ENCODE measurements around the gene TMEM164. TPM values are rescaled to one million over a fixed set of nuclear protein-coding genes. Genes with fewer than 3 reads are reported as not detected.
"Not testable (repeated sequence)": the region's sequence is repeated elsewhere in the genome, so short reads cannot be mapped to it uniquely, and the experiment has no call there.

Gene TMEM164
- total and polyA plus RNA-seq, 11 donors = 14.4 to 117 (median 50.3) TPM

DNA sequence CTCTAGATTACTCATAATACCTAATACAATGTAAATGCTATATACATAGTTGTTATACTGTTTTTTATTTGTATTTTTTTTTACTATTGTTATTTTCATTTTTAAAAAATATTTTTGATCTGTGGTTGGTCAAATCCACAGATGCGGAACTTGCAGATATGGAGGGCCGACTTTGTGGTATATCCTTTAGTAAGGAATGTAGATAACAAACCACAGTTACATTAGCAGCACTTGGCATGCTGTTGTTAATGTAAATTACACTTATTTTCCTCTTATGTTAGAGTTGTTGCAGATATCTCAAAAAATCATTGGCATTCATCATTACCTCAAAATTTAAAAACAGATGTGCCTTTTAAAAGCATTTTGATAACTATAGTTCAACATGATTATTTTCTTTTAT is 151.0 kb downstream of the TMEM164 start:
- intact Hi-C loops (cut with DNase I) = loop anchor here in 1 of 10 donors (5.0 kb wide), 1 partner anchor 152 kb away; the partner anchor contains the start of gene TMEM164
- TF ChIP-seq, protein P1, sequence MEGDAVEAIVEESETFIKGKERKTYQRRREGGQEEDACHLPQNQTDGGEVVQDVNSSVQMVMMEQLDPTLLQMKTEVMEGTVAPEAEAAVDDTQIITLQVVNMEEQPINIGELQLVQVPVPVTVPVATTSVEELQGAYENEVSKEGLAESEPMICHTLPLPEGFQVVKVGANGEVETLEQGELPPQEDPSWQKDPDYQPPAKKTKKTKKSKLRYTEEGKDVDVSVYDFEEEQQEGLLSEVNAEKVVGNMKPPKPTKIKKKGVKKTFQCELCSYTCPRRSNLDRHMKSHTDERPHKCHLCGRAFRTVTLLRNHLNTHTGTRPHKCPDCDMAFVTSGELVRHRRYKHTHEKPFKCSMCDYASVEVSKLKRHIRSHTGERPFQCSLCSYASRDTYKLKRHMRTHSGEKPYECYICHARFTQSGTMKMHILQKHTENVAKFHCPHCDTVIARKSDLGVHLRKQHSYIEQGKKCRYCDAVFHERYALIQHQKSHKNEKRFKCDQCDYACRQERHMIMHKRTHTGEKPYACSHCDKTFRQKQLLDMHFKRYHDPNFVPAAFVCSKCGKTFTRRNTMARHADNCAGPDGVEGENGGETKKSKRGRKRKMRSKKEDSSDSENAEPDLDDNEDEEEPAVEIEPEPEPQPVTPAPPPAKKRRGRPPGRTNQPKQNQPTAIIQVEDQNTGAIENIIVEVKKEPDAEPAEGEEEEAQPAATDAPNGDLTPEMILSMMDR (IDR thresholded peaks at IDR 0.05) = no peak
- TF ChIP-seq POLR2A (IDR thresholded peaks at IDR 0.05) = no peak
- ATAC-seq (no peak), DNase-seq (no peak)
- Histone ChIP-seq H3K36me3 (peaks cover 0 to 14% (median 0%) of the 10 kb centered on the region in 9 donors), H3K27ac (no peak overlapping the region), H3K9me3 (no peaks in the 10 kb centered on the region), H3K4me1 (peaks cover 0 to 4% (median 0%) of the 10 kb centered on the region in 12 donors), H3K4me3 (no peak overlapping the region), H3K27me3 (no peaks in the 10 kb centered on the region)
- 68 to 74% (median 70%) methylated on average over 2 of the region's 2 CpGs for WGBS, 4 donors

DNA sequence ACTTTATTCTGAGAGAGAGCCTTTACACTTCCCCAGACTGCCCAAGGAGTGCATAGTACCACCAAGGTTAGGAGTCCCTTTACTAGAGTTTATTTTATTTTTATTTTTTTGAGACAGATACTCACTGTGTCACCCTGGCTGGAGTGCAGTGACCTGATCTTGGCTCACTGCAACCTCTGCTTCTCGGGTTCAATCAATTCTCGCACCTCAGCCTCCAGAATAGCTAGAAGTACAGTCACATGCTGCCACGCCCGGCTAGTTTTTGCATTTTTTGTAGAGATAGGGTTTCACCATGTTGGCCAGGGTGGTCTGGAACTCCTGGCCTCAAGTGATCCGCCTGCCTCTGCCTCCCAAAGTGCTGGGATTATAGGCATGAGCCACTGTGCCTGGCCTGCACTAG is 151.4 kb downstream of the TMEM164 start:
- H3K27ac ChIP-seq, H3K4me3 ChIP-seq, ATAC-seq, H3K9me3 ChIP-seq, H3K4me1 ChIP-seq, DNase-seq, H3K27me3 ChIP-seq: not testable (repeated sequence)
- peaks cover 0 to 14% (median 0%) of the 10 kb centered on the region in 9 donors for H3K36me3 ChIP-seq
- intact Hi-C loops (cut with DNase I) = loop anchor here in 1 of 10 donors (5.0 kb wide), 1 partner anchor 152 kb away; the partner anchor contains the start of gene TMEM164
- WGBS, 4 donors = 58 to 71% (median 68%) methylated on average over 5 of the region's 5 CpGs

DNA sequence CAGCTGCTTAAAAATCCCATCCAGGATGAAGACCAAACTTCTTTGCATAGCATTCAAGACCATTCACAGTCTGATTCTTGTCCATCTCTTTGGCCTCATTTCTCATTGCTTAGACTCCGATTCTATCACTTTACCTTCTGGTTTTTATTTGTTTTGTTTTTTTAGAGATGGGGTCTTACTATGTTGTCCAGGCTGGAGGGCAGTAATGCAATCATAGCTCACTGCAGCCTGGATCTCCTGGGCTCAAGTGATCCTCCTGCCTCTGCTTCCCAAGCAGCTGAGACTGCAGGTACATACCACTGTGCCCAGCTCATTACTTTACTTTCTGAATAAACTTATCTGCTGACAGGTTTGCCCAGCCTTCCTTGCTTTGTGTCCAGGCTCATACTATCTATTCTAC is 152.8 kb downstream of the TMEM164 start:
- H3K4me3 ChIP-seq = no peak overlapping the region
- no peak for TF ChIP-seq POLR2A (IDR thresholded peaks at IDR 0.05)
- TF ChIP-seq, protein P1 (IDR thresholded peaks at IDR 0.05) = no peak
- H3K4me1 ChIP-seq = peaks cover 0 to 8% (median 2%) of the 10 kb centered on the region in 12 donors
- H3K27ac ChIP-seq = no peak overlapping the region
- H3K9me3 ChIP-seq = no peaks in the 10 kb centered on the region
- DNase-seq = no peak
- 47 to 98% (median 81%) methylated on average over 1 of the region's 1 CpG for WGBS, 4 donors
- intact Hi-C loops (cut with DNase I) = loop anchor here in 1 of 10 donors (5.0 kb wide), 1 partner anchor 257 kb away; no protein-coding TSS in a partner anchor
- H3K27me3 ChIP-seq = peaks cover 0 to 3% (median 0%) of the 10 kb centered on the region in 9 donors
- no peak for ATAC-seq
- H3K36me3 ChIP-seq = peaks cover 0 to 2% (median 0%) of the 10 kb centered on the region in 9 donors

DNA sequence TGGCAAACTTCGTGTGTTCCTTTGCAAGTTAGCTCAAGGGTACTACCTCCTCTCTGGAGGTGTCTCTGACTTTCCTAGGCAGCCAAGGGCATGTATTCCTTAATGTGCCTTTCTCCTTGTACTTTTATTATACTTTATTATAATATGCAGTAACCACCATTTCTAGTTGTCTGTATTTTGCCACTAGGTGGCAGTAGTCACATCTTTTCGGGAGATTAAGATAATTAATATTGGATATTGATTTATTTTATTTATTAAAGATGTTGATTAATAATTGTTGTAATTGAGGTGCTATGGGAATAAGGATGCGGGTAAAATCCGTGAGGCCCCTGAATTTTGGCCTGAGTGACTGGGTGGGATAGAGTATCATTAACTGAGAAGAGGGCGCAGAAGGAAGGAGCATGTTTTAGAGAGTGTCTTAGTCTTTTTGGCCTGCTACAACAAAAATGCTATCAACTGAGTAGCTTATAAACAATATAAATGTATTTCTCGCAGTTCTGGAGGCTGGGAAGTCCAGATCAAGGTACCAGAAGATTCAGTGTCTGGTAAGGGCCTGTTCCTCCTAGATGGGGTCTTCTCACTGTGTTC is 153.3 kb downstream of the TMEM164 start:
- Histone ChIP-seq H3K9me3 (no peaks in the 10 kb centered on the region), H3K4me1 (peaks cover 0 to 10% (median 4%) of the 10 kb centered on the region in 12 donors), H3K4me3 (no peak overlapping the region), H3K36me3 (peaks cover 0 to 2% (median 0%) of the 10 kb centered on the region in 9 donors), H3K27ac (no peak overlapping the region), H3K27me3 (peaks cover 0 to 5% (median 0%) of the 10 kb centered on the region in 9 donors)
- TF ChIP-seq POLR2A (IDR thresholded peaks at IDR 0.05) = no peak
- TF ChIP-seq, protein P1 (IDR thresholded peaks at IDR 0.05) = peak; percentile 22 to 62 (median 52)
- no peak for DNase-seq
- no peak for ATAC-seq
- intact Hi-C loops (cut with DNase I) = loop anchor here in 1 of 10 donors (5.0 kb wide), 1 partner anchor 256 kb away; no protein-coding TSS in a partner anchor
- 58 to 87% (median 74%) methylated on average over 6 of the region's 6 CpGs for WGBS, 4 donors

All from heart left ventricle (tissue), 16 donors.